Measurements from ENCODE around the gene EPDR1.

EPDR1 gene

DNA sequence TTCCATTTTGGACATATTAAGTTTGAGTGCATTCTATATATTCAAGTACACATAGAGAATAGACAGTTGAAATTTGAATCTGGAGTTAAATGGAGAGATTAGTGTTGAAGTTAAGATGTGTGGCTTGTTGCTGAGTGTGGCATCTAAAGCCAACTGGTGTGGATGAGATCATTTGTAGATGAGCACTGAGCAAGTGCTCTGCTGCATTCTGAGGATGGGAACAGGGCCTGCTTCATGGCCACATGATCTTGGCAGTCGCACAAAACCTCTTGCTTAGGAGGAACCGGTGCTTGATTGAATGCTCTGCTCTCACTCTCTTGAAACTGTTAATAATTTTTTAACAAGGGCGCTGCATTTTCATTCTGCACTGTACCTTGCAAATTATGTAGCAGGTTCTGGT lies 62.0 kb downstream of the EPDR1 start:
- peaks cover 3% of the 10 kb centered on the region for H3K27me3 Mint-ChIP-seq
- H3K4me3 Mint-ChIP-seq, result no peak overlapping the region
- no peaks in the 10 kb centered on the region for H3K9me3 Mint-ChIP-seq
- H3K27ac Mint-ChIP-seq, result no peak overlapping the region
- no peaks in the 10 kb centered on the region for H3K36me3 Mint-ChIP-seq (ENCODE audit: low read depth)
- H3K4me1 Mint-ChIP-seq (ENCODE audit: low read depth), result no peaks in the 10 kb centered on the region

DNA sequence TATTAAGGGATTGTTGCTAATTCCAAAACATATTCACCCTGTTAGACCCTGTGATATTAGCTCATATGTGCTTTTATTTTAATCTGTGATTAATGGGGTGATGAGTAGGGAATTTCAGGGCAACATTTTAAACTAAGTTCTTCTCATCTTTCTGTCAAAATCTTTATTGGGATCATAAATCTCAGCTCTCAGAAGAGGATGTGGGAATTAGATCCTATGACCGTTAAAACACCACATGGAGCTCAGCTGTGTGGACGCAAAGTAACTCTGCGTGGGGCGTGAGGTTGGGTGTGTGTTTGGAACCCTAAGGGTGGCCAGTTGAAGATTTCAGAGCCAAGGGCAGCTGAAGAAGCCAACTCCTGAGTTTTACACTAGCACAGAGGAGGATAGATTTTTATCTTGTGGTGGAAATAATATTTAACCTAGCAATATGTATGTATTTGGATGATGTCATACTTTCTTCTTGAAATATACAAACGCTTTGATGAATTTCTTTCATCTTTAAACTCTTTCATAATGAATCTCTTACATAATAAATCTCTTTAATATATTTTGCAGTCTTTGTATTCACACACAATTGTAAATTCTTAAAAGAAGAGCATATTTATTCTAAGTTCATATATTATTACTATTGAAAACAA lies 64.4 kb downstream of the EPDR1 start:
- no peaks in the 10 kb centered on the region for H3K9me3 Mint-ChIP-seq
- no peak overlapping the region for H3K4me3 Mint-ChIP-seq
- no peak overlapping the region for H3K27ac Mint-ChIP-seq
- H3K36me3 Mint-ChIP-seq (ENCODE audit: low read depth), result no peaks in the 10 kb centered on the region
- no peaks in the 10 kb centered on the region for H3K4me1 Mint-ChIP-seq (ENCODE audit: low read depth)
- peaks cover 7% of the 10 kb centered on the region for H3K27me3 Mint-ChIP-seq

DNA sequence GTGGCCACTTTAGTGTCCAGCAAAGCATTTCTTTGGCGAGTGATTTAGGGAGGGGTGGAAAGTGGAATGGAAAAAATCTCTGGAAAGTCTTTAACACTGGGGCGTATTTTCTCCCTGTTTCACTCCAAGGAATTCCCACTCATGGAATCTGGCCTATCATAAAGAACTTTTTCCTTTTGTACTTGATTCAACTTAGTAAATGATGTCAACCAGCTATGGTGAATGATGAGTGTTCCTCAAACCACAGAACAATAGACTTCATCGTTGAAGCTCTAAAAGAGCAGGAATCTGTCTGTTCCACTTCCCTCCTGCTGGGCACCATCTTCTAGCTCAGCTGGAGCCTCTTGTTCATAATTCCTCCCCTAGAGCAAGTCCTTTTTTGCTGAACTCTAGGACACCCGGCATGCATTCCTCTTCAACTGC lies 66.5 kb downstream of the EPDR1 start:
- Mint-ChIP-seq H3K9me3 (no peaks in the 10 kb centered on the region), H3K4me1 (ENCODE audit: low read depth) (no peaks in the 10 kb centered on the region), H3K36me3 (ENCODE audit: low read depth) (no peaks in the 10 kb centered on the region), H3K4me3 (no peak overlapping the region), H3K27me3 (peaks cover 9% of the 10 kb centered on the region), H3K27ac (no peak overlapping the region)

DNA sequence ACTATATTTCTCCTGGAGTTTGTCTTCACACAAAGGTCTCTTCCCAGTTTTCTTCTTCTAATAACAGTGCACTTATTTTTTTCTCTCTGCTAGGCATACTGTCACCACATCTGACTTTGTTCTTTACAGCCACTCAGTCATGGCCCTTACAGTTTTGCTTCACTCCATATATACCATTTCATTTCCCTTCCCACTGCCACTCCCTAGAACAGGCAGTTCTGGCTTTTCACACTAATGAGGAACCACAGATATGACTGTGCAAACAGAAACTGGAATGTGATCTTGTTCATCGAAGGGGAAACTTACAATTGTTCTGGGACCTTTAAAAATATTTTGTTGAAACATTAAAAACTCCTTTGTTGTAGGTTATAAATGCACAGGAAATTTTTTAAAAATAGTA lies 67.3 kb downstream of the EPDR1 start:
- H3K4me3 Mint-ChIP-seq, result no peak overlapping the region
- no peaks in the 10 kb centered on the region for H3K9me3 Mint-ChIP-seq
- H3K4me1 Mint-ChIP-seq (ENCODE audit: low read depth), result no peaks in the 10 kb centered on the region
- H3K27ac Mint-ChIP-seq, result no peak overlapping the region
- no peaks in the 10 kb centered on the region for H3K36me3 Mint-ChIP-seq (ENCODE audit: low read depth)
- peaks cover 7% of the 10 kb centered on the region for H3K27me3 Mint-ChIP-seq

DNA sequence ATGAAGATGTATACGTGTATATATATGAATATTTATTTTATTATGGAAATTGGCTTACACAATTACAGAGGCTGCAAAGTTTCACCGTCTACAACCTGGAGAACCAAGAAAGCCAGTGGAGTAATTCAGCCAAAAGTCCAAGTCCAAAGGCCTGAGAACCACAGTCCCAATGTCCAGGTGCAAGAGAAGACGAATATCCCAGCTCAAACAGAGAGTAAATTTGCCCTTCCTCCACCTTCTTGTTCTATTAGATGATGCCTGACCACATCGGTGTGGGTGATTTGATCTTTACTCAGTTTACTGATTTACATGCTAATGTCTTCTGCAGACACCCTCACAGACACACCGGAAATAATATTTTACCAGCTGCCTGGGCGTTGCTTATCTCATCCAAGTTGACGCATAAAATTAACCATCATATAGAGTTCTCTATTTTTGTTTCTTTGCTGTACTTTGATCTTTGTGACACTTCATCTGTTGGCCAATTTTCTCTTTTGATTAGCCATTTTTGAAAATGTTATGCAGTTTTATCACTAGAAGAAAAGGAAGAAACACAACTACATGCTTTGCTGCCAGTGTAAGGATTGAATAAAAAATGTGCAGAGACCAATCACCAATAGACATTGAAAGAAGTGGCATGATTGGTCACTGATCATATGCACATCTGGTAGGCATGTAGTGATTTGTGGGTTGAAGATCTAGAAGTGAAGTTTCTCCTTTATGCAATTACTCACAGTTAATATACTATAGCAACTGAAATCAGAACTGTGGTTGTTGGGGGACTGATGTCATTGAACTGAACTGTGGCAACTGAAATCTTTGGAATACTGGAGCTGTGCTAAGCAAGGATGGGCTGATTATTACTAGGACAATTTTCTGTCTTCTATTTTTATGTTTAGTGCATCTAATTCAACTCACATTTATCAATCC lies 68.5 kb downstream of the EPDR1 start:
- H3K27ac Mint-ChIP-seq, result no peak overlapping the region
- peaks cover 7% of the 10 kb centered on the region for H3K27me3 Mint-ChIP-seq
- no peak overlapping the region for H3K4me3 Mint-ChIP-seq
- no peaks in the 10 kb centered on the region for H3K36me3 Mint-ChIP-seq (ENCODE audit: low read depth)
- H3K9me3 Mint-ChIP-seq, result no peaks in the 10 kb centered on the region
- no peaks in the 10 kb centered on the region for H3K4me1 Mint-ChIP-seq (ENCODE audit: low read depth)

DNA sequence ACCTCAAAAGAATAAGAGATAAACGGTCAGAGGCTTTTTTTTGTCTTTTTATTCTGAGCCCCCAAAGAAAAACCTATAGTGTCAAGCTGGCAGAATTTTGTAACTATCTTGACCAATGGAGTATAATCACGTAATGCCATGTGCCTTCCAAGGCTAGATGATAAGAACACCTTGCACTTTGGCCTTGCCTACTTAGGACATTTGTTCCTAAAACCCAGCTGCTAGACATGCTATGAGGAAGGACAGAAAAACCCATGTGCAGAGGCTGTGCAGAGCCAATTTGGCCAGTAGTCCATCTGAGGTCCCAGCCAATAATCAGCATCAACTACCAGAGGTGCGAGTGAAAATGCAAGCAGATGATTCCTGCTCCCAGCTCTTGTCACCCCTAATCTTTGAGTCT lies 69.9 kb downstream of the EPDR1 start:
- peaks cover 7% of the 10 kb centered on the region for H3K27me3 Mint-ChIP-seq

DNA sequence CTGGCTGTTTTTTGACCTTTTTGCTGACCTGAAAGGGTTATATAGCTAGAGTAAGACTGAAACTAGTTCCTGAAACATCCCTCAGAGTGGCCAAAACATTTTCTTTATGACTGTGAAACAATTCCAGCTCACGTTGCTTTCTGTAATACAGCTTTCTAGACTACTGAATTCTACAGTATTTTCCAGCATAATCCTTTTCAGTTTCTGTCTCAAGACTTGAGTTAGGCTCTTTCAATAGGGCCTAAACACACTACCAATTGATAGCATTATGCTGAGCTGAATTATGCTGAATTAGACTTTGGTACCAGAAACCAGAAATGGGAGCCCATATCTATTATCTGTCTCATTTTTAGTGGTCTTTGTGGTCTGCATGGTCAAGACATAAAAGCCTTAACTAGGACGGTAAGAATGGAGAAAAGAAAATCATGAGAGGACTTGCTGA lies 72.6 kb downstream of the EPDR1 start:
- Mint-ChIP-seq H3K9me3 (no peaks in the 10 kb centered on the region), H3K4me1 (ENCODE audit: low read depth) (no peaks in the 10 kb centered on the region), H3K27me3 (peaks cover 3% of the 10 kb centered on the region)

More for the DNA sequence above, 69.9 kb downstream of the EPDR1 start:
- H3K4me1 Mint-ChIP-seq (ENCODE audit: low read depth), result no peaks in the 10 kb centered on the region
- H3K4me3 Mint-ChIP-seq, result no peak overlapping the region
- H3K36me3 Mint-ChIP-seq (ENCODE audit: low read depth), result no peaks in the 10 kb centered on the region
- H3K9me3 Mint-ChIP-seq, result no peaks in the 10 kb centered on the region
- no peak overlapping the region for H3K27ac Mint-ChIP-seq

DNA sequence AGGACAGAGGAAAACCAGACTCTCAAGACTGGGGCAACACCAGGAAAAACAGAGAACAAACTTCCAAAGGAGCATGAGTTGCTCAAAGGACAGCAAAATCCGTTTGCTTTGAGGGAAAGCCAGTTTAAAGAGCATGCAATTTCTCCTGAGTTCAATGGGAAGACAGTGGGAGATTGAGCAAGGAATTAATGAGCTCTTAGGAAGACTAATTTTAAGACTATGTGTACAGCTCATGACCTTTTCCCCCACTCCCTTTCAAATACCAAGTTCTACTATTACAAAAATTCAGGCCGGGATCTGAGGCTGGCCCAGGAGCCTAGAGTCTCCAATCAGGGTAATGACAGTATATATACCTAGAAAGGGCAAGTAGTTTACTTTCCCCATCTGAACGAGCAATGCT lies 79.2 kb downstream of the EPDR1 start:
- H3K4me1 Mint-ChIP-seq (ENCODE audit: low read depth), result no peaks in the 10 kb centered on the region

More for the DNA sequence above, 72.6 kb downstream of the EPDR1 start:
- H3K4me3 Mint-ChIP-seq, result no peak overlapping the region
- H3K27ac Mint-ChIP-seq, result no peak overlapping the region
- H3K36me3 Mint-ChIP-seq (ENCODE audit: low read depth), result no peaks in the 10 kb centered on the region

DNA sequence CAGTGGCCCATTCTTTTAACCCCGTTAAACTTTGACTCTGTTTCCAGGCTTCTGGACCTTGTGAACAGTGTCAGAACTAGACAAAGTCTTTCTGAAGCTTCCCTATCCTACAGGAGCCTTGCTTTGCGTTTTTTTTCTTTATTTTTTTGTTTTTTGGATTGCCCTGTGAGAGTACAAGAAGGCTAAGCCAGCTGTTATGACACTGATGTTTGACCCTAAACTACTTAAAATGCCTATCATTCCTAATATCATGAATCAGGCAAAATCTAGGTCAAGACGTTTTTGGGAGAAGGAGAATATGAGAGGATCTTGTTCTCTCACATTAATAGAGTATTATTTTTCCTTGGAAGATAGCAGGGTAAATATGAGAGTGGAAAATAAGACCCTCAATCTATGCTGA lies 79.8 kb downstream of the EPDR1 start:
- H3K27ac Mint-ChIP-seq, result no peak overlapping the region
- H3K9me3 Mint-ChIP-seq, result no peaks in the 10 kb centered on the region
- H3K36me3 Mint-ChIP-seq (ENCODE audit: low read depth), result no peaks in the 10 kb centered on the region
- no peak overlapping the region for H3K4me3 Mint-ChIP-seq
- no peaks in the 10 kb centered on the region for H3K27me3 Mint-ChIP-seq
- H3K4me1 Mint-ChIP-seq (ENCODE audit: low read depth), result no peaks in the 10 kb centered on the region

More for the DNA sequence above, 79.2 kb downstream of the EPDR1 start:
- Mint-ChIP-seq H3K27me3 (no peaks in the 10 kb centered on the region), H3K4me3 (no peak overlapping the region), H3K9me3 (no peaks in the 10 kb centered on the region), H3K27ac (no peak overlapping the region), H3K36me3 (ENCODE audit: low read depth) (no peaks in the 10 kb centered on the region)

Measured in stimulated activated naive CD8-positive, alpha-beta T cell treated with anti-CD3 and anti-CD28 coated beads, Interleukin-15, Interleukin-2, amounts not matched to agents 100 ng/mL and 50 ng/mL, for 24 hours (primary cell).